ENCODE results near the gene RDX.

GRCh38 chr11:110323786-110324185 lies 27.4 kb upstream of the RDX start:
- TF ChIP-seq CTCF (conservative IDR thresholded peaks at IDR 0.05; ENCODE audit: low read length) (no peak), EZH2phosphoT487 (IDR thresholded peaks at IDR 0.05; ENCODE audit: borderline replicate concordance) (no peak)
